ENCODE measurements around the gene OSBPL9.
"Not testable (repeated sequence)": the region's sequence is repeated elsewhere in the genome, so short reads cannot be mapped to it uniquely, and the experiment has no call there.

- TF ChIP-seq, protein P1, sequence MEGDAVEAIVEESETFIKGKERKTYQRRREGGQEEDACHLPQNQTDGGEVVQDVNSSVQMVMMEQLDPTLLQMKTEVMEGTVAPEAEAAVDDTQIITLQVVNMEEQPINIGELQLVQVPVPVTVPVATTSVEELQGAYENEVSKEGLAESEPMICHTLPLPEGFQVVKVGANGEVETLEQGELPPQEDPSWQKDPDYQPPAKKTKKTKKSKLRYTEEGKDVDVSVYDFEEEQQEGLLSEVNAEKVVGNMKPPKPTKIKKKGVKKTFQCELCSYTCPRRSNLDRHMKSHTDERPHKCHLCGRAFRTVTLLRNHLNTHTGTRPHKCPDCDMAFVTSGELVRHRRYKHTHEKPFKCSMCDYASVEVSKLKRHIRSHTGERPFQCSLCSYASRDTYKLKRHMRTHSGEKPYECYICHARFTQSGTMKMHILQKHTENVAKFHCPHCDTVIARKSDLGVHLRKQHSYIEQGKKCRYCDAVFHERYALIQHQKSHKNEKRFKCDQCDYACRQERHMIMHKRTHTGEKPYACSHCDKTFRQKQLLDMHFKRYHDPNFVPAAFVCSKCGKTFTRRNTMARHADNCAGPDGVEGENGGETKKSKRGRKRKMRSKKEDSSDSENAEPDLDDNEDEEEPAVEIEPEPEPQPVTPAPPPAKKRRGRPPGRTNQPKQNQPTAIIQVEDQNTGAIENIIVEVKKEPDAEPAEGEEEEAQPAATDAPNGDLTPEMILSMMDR (IDR thresholded peaks at IDR 0.05), result not testable (repeated sequence)
- TF ChIP-seq POLR2AphosphoS5, POLR2A (IDR thresholded peaks at IDR 0.05): not testable (repeated sequence)
These were observed 29.7 kb downstream of the OSBPL9 start for GRCh38 chr1:51646592-51646991.
